Subcutaneous adipose tissue (tissue), 4 donors: Measurements from ENCODE around the gene DHRS2. TPM values are rescaled to one million over a fixed set of nuclear protein-coding genes. Genes with fewer than 3 reads are reported as not detected.

Source experiments
- total RNA-seq, 4 donors: library from RNA; depleted of rRNA; stranded (reverse); fragments of >200 nt; gene quantifications; one replicate each; pipeline ENCODE4 v1.1.0, GENCODE V29; 2016
- TF ChIP-seq, protein P1 (sequence below): fragments of 450-650 bp; IDR thresholded peaks from one replicate; pipeline ENCODE4 v1.5.1; 2016; ENCODE audit warnings: low read depth, mild to moderate bottlenecking, control low read depth, antibody characterized with exemption, moderate library complexity

DHRS2 gene
- total RNA-seq, 4 donors from 2014 or later = not detected

DNA sequence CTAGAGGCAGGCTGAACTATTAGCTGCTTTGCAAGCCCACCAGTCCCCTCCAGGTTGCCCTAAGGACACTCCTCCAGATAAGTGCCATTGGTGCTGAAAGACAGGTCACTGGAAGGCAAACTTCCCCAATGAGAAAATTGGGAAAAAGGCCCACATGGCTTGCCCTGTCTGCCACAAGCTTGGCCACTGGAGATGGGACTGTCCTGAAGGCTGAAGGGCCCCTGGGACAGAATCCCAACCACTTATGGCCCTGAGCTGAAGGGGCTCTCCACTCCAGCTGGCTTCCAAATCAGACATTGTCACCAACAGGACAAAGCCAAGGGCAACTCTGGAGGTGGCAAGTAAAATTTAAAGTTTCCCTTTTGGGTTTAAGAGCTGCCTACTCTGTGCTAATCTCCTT is 12.2 kb upstream of the DHRS2 start:
- TF ChIP-seq, protein P1, sequence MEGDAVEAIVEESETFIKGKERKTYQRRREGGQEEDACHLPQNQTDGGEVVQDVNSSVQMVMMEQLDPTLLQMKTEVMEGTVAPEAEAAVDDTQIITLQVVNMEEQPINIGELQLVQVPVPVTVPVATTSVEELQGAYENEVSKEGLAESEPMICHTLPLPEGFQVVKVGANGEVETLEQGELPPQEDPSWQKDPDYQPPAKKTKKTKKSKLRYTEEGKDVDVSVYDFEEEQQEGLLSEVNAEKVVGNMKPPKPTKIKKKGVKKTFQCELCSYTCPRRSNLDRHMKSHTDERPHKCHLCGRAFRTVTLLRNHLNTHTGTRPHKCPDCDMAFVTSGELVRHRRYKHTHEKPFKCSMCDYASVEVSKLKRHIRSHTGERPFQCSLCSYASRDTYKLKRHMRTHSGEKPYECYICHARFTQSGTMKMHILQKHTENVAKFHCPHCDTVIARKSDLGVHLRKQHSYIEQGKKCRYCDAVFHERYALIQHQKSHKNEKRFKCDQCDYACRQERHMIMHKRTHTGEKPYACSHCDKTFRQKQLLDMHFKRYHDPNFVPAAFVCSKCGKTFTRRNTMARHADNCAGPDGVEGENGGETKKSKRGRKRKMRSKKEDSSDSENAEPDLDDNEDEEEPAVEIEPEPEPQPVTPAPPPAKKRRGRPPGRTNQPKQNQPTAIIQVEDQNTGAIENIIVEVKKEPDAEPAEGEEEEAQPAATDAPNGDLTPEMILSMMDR = no peak

- TF ChIP-seq, protein P1 = no peak
These were observed 11.2 kb upstream of the DHRS2 start for GRCh38 chr14:23624830-23625404.

- TF ChIP-seq, protein P1 = no peak
These were observed 9.2 kb upstream of the DHRS2 start for GRCh38 chr14:23626946-23627345.

DNA sequence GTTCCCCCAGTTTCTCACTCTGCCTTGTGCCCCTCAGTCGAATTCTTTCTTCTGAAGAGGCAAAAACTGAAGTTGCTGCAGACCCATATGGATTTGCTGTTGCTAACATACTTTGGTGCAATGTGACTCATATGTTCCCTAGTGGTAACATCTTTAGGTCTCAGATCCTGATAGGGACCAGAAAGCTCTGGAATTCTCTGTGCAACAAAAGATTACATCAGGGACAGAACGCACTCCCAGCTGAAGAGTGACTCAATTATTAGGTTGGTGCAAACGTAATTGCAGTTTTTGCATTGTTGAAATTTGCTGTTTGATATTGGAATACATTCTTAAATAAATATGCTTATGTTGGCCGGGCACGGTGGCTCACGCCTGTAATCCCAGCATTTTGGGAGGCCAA is 8.2 kb upstream of the DHRS2 start:
- TF ChIP-seq, protein P1 = no peak

GRCh38 chr14:23629204-23629603 is 7.0 kb upstream of the DHRS2 start:
- TF ChIP-seq, protein P1 = no peak

- TF ChIP-seq, protein P1 = no peak
These were observed 6.2 kb upstream of the DHRS2 start for GRCh38 chr14:23629832-23630396.

- TF ChIP-seq, protein P1 = no peak
These were observed 5.5 kb upstream of the DHRS2 start for GRCh38 chr14:23630687-23631086.
